K562 (cell line): ENCODE measurements around the gene SIRT4.

Source experiments
- CREB1 ChIP-seq, 2 experiments: sonication (generic) in 1 of 2; formaldehyde crosslinking in 1 of 2; IDR thresholded peaks; 2 replicates each; pipeline versions ENCODE4 v1.6.1 to v1.8.0; 2012 to 2022; ENCODE audit warnings: inconsistent platforms in 1 of 2, mild to moderate bottlenecking in 1 of 2, missing genetic modification reagents in 1 of 2, moderate library complexity in 1 of 2
- HDAC6 ChIP-seq: IDR thresholded peaks from 2 replicates; pipeline ENCODE4 v1.6.1; 2012; ENCODE audit warnings: low read depth, mild to moderate bottlenecking, control low read depth, inconsistent platforms, low read length, moderate library complexity
- MTA3 ChIP-seq: fragments of 450-650 bp; formaldehyde crosslinking; IDR thresholded peaks from 2 replicates; pipeline ENCODE4 v1.6.1; 2017; ENCODE audit warnings: mild to moderate bottlenecking, borderline replicate concordance
- PHF8 ChIP-seq: fragments of 200-600 bp; sonication (generic); IDR thresholded peaks from 2 replicates; pipeline ENCODE4 v1.6.1; 2012; ENCODE audit warnings: mixed run types, mild to moderate bottlenecking, inconsistent platforms, low read length, moderate library complexity, borderline replicate concordance
- SIN3A ChIP-seq, 2 experiments: fragments of 150-350 bp in 1 of 2; IDR thresholded peaks; 2 replicates each; pipeline ENCODE4 v1.6.1; 2011 to 2016; ENCODE audit warnings: borderline replicate concordance in 2 of 2, low read depth in 2 of 2, low read length in 2 of 2, mild to moderate bottlenecking in 2 of 2, moderate library complexity in 2 of 2; ENCODE audit not compliant: control insufficient read depth in 1 of 2

DNA sequence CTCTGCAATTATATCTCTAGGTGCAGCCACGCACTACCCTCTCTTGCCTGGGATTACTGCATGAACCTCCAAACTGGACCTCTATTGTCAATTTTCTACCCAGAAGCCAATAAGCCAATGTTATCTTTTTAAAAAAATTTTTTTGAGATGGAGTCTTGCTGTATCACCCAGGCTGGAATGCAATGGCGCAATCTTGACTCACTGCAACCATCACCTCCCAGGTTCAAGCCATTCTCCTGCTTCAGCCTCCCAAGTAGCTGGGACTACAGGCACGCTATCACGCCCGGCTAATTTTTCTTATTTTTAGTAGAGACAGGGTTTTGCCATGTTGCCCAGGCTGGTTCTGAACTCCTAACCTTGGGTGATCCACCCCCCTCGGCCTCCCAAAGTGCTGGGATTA lies 25.4 kb upstream of the SIRT4 start:
- no peak for TF ChIP-seq PHF8
- no peak for TF ChIP-seq SIN3A (IDR thresholded peaks at IDR 0.05; ENCODE audit: borderline replicate concordance in 2 of 2, control insufficient read depth in 1 of 2, low read depth in 2 of 2, low read length in 2 of 2)
- no peak for TF ChIP-seq MTA3
- TF ChIP-seq CREB1 (IDR thresholded peaks at IDR 0.05) = no peak
- TF ChIP-seq CREB1 (CRISPR knock-in tag; IDR thresholded peaks at IDR 0.05) = no peak
- no peak for TF ChIP-seq HDAC6
